Tibial nerve (tissue), 4 donors: ENCODE measurements around the gene EGFLAM. TPM values are rescaled to one million over a fixed set of nuclear protein-coding genes. Genes with fewer than 3 reads are reported as not detected.

Experiments used
- DNase-seq, 2 donors: peaks; one replicate each; pipeline ENCODE4 v3.0.0-alpha.2; 2019; ENCODE audit warnings: low spot score in 2 of 2
- H3K27ac ChIP-seq, 4 donors: fragments of 200-600 bp; sonication (generic) in 3 of 4; one replicate each; pipeline ENCODE4 v1.5.1; 2017 to 2019; ENCODE audit warnings: mild to moderate bottlenecking in 1 of 4
- H3K27me3 ChIP-seq, 2 donors: fragments of 200-600 bp; sonication (generic) in 1 of 2; one replicate each; pipeline versions ENCODE4 v1.5.1 to v1.6.0; 2017 to 2019
- H3K36me3 ChIP-seq, 3 donors: fragments of 200-600 bp; sonication (generic); one replicate each; pipeline ENCODE4 v1.5.1; 2018 to 2019
- H3K4me1 ChIP-seq, 4 donors: fragments of 200-600 bp; sonication (generic) in 3 of 4; one replicate each; pipeline ENCODE4 v1.5.1; 2017 to 2019
- H3K4me3 ChIP-seq, 4 donors: fragments of 200-600 bp; sonication (generic) in 3 of 4; one replicate each; pipeline ENCODE4 v1.5.1; 2017 to 2019; ENCODE audit warnings: mild to moderate bottlenecking in 1 of 4, moderate library complexity in 1 of 4
- H3K9me3 ChIP-seq, 4 donors: fragments of 200-600 bp; sonication (generic) in 3 of 4; one replicate each; pipeline ENCODE4 v1.5.1; 2017 to 2019
- EP300 ChIP-seq, 2 donors: sonication (generic); formaldehyde crosslinking; IDR thresholded peaks; one replicate each; pipeline ENCODE4 v1.6.1; 2017; ENCODE audit warnings: antibody characterized with exemption in 2 of 2, mild to moderate bottlenecking in 1 of 2
- POLR2A ChIP-seq, 2 donors: fragments of 450-650 bp; IDR thresholded peaks; one replicate each; pipeline ENCODE4 v1.6.1; 2017; ENCODE audit warnings: antibody characterized with exemption in 2 of 2, mild to moderate bottlenecking in 2 of 2, moderate library complexity in 2 of 2
- WGBS, 2 donors: methylation state at CpG; one replicate each; pipeline ENCODE4 v1.1.5; 2018; 5-methylcytosine and 5-hydroxymethylcytosine counted together
- total RNA-seq, 4 donors: library from RNA; depleted of rRNA; stranded (reverse); fragments of >200 nt; gene quantifications; one replicate each; pipeline ENCODE4 v1.1.0, GENCODE V29; 2016
- TF ChIP-seq, protein P1 (sequence below), 5 experiments: fragments of 200-600 bp in 3 of 5; fragments of 450-650 bp in 2 of 5; sonication (generic) in 3 of 5; IDR thresholded peaks; one replicate each; pipeline ENCODE4 v1.5.1; 2016 to 2019; ENCODE audit warnings: antibody characterized with exemption in 5 of 5, mild to moderate bottlenecking in 3 of 5, moderate library complexity in 2 of 5

EGFLAM gene
- total RNA-seq, 4 donors from 2014 or later = 18.4 to 64.5 (median 51.1) TPM

DNA sequence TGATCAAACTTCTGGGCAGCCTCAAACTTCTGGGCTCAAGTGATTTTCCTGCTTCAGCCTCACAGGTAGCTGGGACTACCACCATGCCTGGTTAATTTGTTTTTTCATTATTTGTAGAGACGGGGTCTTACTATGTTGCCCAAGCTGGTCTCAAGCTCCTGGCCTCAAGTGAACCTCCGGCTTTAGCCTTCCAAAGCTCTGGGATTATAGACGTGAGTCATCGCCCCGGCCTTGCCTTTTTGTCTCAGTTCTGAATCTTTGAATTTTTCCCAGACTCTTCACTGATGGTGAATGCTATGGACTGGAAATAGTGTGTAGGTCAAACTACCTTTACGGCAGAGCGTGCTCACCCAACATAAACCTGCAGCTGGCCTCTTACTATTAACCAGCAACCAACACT is 32.3 kb upstream of the EGFLAM start:
- Histone ChIP-seq H3K27ac (no peak overlapping the region), H3K9me3 (peaks cover 0 to 4% (median 0%) of the 10 kb centered on the region in 4 donors), H3K4me1 (no peaks in the 10 kb centered on the region), H3K27me3 (no peaks in the 10 kb centered on the region), H3K4me3 (no peak overlapping the region), H3K36me3 (no peaks in the 10 kb centered on the region)
- 93% methylated on average over 7 of the region's 7 CpGs for WGBS, 2 donors
- TF ChIP-seq, protein P1, sequence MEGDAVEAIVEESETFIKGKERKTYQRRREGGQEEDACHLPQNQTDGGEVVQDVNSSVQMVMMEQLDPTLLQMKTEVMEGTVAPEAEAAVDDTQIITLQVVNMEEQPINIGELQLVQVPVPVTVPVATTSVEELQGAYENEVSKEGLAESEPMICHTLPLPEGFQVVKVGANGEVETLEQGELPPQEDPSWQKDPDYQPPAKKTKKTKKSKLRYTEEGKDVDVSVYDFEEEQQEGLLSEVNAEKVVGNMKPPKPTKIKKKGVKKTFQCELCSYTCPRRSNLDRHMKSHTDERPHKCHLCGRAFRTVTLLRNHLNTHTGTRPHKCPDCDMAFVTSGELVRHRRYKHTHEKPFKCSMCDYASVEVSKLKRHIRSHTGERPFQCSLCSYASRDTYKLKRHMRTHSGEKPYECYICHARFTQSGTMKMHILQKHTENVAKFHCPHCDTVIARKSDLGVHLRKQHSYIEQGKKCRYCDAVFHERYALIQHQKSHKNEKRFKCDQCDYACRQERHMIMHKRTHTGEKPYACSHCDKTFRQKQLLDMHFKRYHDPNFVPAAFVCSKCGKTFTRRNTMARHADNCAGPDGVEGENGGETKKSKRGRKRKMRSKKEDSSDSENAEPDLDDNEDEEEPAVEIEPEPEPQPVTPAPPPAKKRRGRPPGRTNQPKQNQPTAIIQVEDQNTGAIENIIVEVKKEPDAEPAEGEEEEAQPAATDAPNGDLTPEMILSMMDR (IDR thresholded peaks at IDR 0.05) = no peak
- TF ChIP-seq POLR2A (IDR thresholded peaks at IDR 0.05) (no peak), EP300 (IDR thresholded peaks at IDR 0.05) (no peak)
- DNase-seq = no peak

DNA sequence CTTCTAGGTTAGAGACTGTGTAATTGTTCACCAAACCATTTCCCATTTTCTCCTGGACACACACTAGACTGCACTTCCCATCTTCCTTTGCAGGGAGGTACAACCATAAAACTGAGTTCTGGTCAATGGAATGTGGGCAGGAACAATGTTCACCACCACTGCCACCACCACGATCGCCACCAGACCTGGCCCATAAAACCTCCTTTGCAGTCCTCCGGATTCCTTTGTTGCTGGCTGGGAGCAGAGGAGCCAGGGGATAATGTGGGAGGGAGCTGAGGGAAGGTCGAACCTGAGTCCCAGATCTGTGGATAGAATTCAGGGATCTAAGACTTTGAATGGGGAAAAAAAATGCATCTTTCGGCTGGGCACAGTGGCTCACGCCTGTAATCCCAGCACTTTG is 29.4 kb upstream of the EGFLAM start:
- no peak overlapping the region for H3K27ac ChIP-seq
- no peaks in the 10 kb centered on the region for H3K36me3 ChIP-seq
- no peaks in the 10 kb centered on the region for H3K4me1 ChIP-seq
- DNase-seq = no peak
- 71 to 77% methylated on average over 6 of the region's 6 CpGs for WGBS, 2 donors
- no peaks in the 10 kb centered on the region for H3K9me3 ChIP-seq
- TF ChIP-seq, protein P1 (IDR thresholded peaks at IDR 0.05) = no peak
- TF ChIP-seq POLR2A (IDR thresholded peaks at IDR 0.05) (no peak), EP300 (IDR thresholded peaks at IDR 0.05) (no peak)
- H3K27me3 ChIP-seq = no peaks in the 10 kb centered on the region
- H3K4me3 ChIP-seq = no peak overlapping the region

DNA sequence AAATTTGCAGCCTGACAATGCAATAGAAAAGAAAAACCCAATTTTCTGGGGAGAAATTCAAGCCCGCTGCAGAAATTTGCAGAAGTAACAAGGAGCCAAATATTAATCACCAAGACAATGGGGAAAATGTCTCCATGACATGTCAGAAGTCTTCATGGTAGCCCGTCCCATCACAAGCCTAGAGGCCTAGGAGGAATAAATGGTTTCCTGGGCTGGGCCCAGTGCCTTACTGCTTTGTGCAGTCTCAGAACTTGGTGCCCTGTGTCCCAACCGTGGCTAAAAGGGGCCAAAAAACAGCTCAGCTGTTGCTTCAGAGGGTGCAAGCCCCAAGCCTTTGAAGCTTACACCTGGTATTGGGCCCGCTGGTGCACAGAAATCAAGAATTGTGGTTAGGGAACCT is 23.6 kb upstream of the EGFLAM start:
- TF ChIP-seq EP300 (IDR thresholded peaks at IDR 0.05) (no peak), POLR2A (IDR thresholded peaks at IDR 0.05) (no peak)
- TF ChIP-seq, protein P1 (IDR thresholded peaks at IDR 0.05) = no peak
- Histone ChIP-seq H3K27me3 (no peaks in the 10 kb centered on the region), H3K27ac (no peak overlapping the region), H3K4me3 (no peak overlapping the region), H3K9me3 (peaks cover 0 to 10% (median 0%) of the 10 kb centered on the region in 4 donors), H3K36me3 (no peaks in the 10 kb centered on the region), H3K4me1 (no peaks in the 10 kb centered on the region)
- 98% methylated on average over 4 of the region's 4 CpGs for WGBS, 2 donors
- DNase-seq = no peak

DNA sequence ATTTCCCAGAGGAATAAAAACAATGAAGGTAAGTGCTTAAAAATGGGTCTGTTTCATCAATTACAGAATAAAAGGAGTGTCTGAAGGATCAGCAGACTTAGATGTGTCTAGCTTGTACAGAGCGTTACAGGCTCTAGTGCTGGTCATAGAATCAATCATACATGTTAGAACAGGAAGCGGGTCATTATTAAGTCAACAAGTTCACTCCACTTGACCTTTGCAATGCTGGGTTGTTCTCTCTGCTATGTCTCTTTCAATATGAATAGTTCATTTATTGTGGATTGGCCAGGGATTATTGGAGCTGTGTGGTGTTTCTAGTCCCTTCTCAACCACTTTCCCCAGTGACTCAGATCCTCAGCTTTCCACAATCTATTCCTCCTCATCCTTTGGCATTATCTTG is 20.7 kb upstream of the EGFLAM start:
- Histone ChIP-seq H3K36me3 (no peaks in the 10 kb centered on the region), H3K27ac (peak overlapping the region in 2 of 4 donors; percentile 15 to 44), H3K4me1 (no peaks in the 10 kb centered on the region), H3K27me3 (no peaks in the 10 kb centered on the region), H3K4me3 (no peak overlapping the region), H3K9me3 (peaks cover 0 to 10% (median 0%) of the 10 kb centered on the region in 4 donors)
- TF ChIP-seq POLR2A (IDR thresholded peaks at IDR 0.05) = no peak
- TF ChIP-seq EP300 (IDR thresholded peaks at IDR 0.05) = no peak
- TF ChIP-seq, protein P1 (IDR thresholded peaks at IDR 0.05) = no peak
- WGBS, 2 donors = 18 to 20% methylated on average over 2 of the region's 2 CpGs
- no peak for DNase-seq

DNA sequence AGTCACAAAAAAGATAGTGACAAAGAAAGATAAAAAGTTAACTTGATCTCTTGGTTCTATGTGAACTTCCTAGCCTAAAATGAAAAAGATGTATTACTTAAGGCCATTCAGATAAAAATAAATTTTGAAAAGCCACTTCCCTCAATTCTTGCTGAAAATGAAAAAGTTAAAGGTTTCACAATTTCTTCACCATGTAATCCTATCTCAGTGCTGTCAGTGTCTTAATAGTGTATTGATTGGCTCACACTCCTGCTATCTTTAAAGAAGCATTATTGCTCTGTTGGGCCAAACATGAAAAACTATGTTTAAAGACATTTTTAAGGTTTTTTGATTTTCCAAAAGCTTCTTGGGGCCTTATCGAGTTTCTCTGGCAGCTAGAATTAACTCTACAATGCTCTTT is 18.1 kb upstream of the EGFLAM start:
- Histone ChIP-seq H3K36me3 (no peaks in the 10 kb centered on the region), H3K4me1 (no peaks in the 10 kb centered on the region), H3K9me3 (peaks cover 0 to 3% (median 0%) of the 10 kb centered on the region in 4 donors), H3K27ac (no peak overlapping the region), H3K27me3 (no peaks in the 10 kb centered on the region), H3K4me3 (no peak overlapping the region)
- 19 to 21% methylated on average over 1 of the region's 1 CpG for WGBS, 2 donors
- no peak for DNase-seq
- TF ChIP-seq POLR2A (IDR thresholded peaks at IDR 0.05) (no peak), EP300 (IDR thresholded peaks at IDR 0.05) (no peak)
- TF ChIP-seq, protein P1 (IDR thresholded peaks at IDR 0.05) = no peak
